ENCODE data around the gene MSANTD1.
A peak's percentile ranks its signal among the peaks of the same experiment; 100 is the strongest.

The MSANTD1 gene

GRCh38 chr4:3248811-3249661, at the start of gene MSANTD1:
Gene MSANTD1 (plus strand): TSS chr4:3249159. CDS start chr4:3249223, 64 bp downstream.
- DNase-seq = peak; percentile 62

GRCh38 chr4:3199653-3200422, 49.1 kb upstream of the MSANTD1 start:
- DNase-seq = no peak

- no peak for DNase-seq
These were observed 48.4 kb upstream of the MSANTD1 start for GRCh38 chr4:3200423-3201090.

GRCh38 chr4:3201718-3202702, 46.9 kb upstream of the MSANTD1 start:
- DNase-seq = no peak

GRCh38 chr4:3202836-3203820, 45.8 kb upstream of the MSANTD1 start:
- DNase-seq = no peak

- DNase-seq = no peak
These were observed 45.0 kb upstream of the MSANTD1 start for GRCh38 chr4:3203971-3204431.

GRCh38 chr4:3205995-3206394, 43.0 kb upstream of the MSANTD1 start:
- DNase-seq = no peak

GRCh38 chr4:3206439-3207100, 42.4 kb upstream of the MSANTD1 start:
- DNase-seq = no peak

GRCh38 chr4:3207531-3208037, 41.4 kb upstream of the MSANTD1 start:
- no peak for DNase-seq

- DNase-seq = no peak
These were observed 40.1 kb upstream of the MSANTD1 start for GRCh38 chr4:3208826-3209225.

- DNase-seq = no peak
These were observed 39.2 kb upstream of the MSANTD1 start for GRCh38 chr4:3209551-3210325.

GRCh38 chr4:3210467-3210866, 38.5 kb upstream of the MSANTD1 start:
- no peak for DNase-seq

GRCh38 chr4:3211866-3212265, 37.1 kb upstream of the MSANTD1 start:
- DNase-seq = no peak

GRCh38 chr4:3212391-3213105, 36.4 kb upstream of the MSANTD1 start:
- no peak for DNase-seq

GRCh38 chr4:3213106-3213425, 35.9 kb upstream of the MSANTD1 start:
- no peak for DNase-seq

- DNase-seq = no peak
These were observed 35.2 kb upstream of the MSANTD1 start for GRCh38 chr4:3213661-3214250.

GRCh38 chr4:3215256-3215655, 33.7 kb upstream of the MSANTD1 start:
- DNase-seq = no peak

- no peak for DNase-seq
These were observed 33.2 kb upstream of the MSANTD1 start for GRCh38 chr4:3215733-3216132.

All from retina (tissue), 1 donor.